Activated CD4-positive, alpha-beta T cell treated with anti-CD3 and anti-CD28 coated beads for 24 hours (primary cell): ENCODE measurements around the gene RAB33B.
"Not testable (repeated sequence)": the region's sequence is repeated elsewhere in the genome, so short reads cannot be mapped to it uniquely, and the experiment has no call there.

ENCODE experiments used
- DNase-seq, 2 donors: peaks; one replicate each; pipeline ENCODE4 v3.0.0-alpha.2; 2020; ENCODE audit warnings: low read depth in 2 of 2

The RAB33B gene

GRCh38 chr4:139454111-139455045 lies at the start of gene RAB33B:
Gene RAB33B (plus strand): TSS chr4:139454121. CDS start chr4:139454196, 75 bp downstream.
- DNase-seq: no peak

GRCh38 chr4:139410312-139410711 lies 43.6 kb upstream of the RAB33B start:
- no peak for DNase-seq

DNA sequence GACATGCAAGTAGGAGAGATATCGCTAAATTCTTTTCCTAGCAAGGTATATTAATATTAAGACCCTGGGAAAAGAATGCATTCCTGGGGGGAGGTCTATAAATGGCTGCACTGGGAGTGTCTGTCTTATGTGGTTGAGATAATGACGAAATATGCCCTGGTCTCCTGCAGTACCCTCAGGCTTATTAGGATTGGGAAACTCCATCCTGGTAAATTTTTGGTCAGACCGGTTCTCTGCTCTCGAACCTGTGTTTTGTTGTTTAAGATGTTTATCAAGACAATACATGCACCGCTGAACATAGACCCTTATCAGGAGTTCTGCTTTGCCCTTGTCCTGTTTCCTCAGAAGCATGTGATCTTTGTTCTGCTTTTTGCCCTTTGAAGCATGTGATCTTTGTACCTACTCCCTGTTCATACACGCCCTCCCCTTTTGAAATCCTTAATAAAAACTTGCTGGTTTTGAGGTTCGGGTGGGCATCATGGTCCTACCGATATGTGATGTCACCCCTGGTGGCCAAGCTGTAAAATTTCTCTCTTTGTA lies 39.2 kb upstream of the RAB33B start:
- DNase-seq: not testable (repeated sequence)

DNA sequence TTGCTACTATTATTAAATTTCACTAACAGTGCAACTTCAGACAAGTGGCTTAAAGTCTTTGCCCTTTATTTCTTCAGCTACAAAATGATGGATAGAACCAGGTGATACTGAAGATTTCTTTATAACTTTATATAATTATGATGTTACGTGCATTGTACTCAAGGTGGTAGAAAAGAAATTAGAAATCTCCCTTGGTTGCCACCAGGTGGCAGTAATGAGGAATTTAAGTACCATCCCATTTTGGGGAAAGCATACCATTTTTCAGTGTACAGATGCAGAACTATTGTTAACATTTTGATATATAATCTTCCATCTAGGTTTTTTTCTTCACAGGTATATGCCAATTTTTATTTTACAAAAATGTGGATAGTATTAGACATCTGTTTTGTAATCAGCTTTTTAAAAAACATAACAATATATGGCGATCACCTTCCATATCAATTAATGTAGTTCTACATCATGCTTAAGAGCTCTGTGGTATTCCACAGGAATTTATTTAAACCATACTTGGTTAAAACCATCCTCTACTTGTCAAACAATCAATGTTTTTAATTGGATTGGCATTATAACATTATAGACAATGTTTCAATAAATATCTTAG lies 37.7 kb upstream of the RAB33B start:
- DNase-seq: peak in 1 of 2 donors; percentile 21

DNA sequence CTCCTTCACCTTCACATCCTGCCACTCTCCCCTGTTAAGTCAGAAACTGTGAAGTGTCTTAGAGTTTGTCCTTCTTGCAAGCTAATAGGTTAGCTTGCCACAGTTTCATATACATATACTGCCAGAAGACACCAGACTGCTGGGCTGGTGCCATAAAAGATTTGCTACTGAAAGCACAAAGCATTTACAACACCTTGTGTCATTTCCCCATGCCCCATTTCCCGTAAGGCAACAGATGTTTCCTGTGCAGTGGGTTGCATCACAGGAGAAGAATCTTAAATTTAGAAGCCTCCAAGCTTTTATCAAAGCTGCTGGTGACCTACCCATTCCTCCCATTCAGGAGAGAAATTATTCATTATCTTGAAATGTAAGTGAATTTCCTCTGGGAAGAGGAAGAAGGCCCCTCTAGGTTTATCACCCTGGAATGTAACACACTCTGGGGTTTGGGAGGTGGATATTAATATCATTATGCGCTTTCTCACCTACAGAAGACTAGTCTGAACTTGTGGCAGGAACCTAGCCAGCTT lies 34.5 kb upstream of the RAB33B start:
- DNase-seq: no peak

DNA sequence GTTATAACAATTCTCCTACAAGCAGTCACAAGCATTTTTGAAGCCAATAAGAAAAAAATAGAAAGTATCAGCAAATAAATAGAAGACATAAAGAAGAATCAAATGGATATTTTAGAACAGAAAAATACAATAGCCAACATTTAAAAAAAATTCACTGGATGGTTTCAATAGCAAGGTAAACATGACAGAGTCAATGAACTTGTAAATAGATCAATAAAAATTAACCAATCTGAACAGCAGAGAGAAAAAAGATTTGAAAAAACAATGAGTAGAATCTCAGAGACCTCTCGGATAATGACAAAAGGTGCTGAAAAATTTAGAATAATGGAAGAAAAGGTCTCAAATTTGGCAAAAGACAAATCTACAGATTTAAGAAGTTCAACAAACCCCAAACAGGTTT lies 33.3 kb upstream of the RAB33B start:
- DNase-seq: no peak

- no peak for DNase-seq
Observed at GRCh38 chr4:139436122-139436521, 17.8 kb upstream of the RAB33B start.

DNA sequence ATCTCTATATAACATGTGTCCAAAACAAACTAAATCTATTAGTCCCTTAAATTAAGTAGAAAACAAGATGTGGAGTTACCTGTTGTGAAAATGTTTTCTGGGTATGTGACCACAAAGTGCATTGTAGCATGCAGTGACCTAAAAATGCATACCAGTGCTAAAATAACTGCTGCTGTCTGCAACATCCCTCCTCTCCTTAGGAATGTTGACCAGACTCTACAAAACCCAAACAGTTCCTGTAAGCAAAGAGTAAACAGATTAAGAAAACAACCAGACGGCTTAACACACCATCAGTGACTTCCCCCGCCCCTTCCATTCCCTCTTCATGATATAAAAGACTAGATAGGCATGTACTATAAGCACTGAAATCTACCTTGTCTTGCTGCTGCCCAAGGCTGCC lies 15.8 kb upstream of the RAB33B start:
- DNase-seq: no peak

GRCh38 chr4:139441029-139441428 lies 12.9 kb upstream of the RAB33B start:
- DNase-seq: no peak

GRCh38 chr4:139443661-139444060 lies 10.3 kb upstream of the RAB33B start:
- no peak for DNase-seq

- DNase-seq: not testable (repeated sequence)
Observed at GRCh38 chr4:139444881-139445280, 9.0 kb upstream of the RAB33B start.

DNA sequence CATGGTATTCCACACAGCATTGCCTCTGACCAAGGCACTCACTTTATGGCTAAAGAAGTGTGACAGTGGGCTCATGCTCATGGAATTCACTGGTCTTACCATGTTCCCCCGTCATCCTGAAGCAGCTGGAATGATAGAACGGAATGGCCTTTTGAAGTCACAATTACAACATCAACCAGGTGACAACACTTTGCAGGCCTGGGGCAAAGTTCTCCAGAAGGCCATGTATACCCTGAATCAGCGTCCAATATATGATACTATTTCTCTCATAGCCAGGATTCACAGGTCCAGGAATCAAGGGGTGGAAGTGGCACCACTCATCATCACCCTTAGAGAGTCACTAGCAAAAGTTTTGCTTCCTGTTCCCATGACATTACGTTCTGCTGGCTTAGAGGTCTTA lies 6.8 kb upstream of the RAB33B start:
- not testable (repeated sequence) for DNase-seq

- DNase-seq: no peak
Observed at GRCh38 chr4:139450586-139450985, 3.3 kb upstream of the RAB33B start.

- DNase-seq: no peak
Observed at GRCh38 chr4:139451997-139452396, 1.9 kb upstream of the RAB33B start.

- DNase-seq: peak in 1 of 2 donors; percentile 33
Observed at GRCh38 chr4:139453041-139453370, 915 bp upstream of the RAB33B start.

- DNase-seq: peak; percentile 91 to 92
Observed at GRCh38 chr4:139453371-139454110, 380 bp upstream of the RAB33B start.

GRCh38 chr4:139455126-139455538 lies 1.2 kb downstream of the RAB33B start:
- no peak for DNase-seq

DNA sequence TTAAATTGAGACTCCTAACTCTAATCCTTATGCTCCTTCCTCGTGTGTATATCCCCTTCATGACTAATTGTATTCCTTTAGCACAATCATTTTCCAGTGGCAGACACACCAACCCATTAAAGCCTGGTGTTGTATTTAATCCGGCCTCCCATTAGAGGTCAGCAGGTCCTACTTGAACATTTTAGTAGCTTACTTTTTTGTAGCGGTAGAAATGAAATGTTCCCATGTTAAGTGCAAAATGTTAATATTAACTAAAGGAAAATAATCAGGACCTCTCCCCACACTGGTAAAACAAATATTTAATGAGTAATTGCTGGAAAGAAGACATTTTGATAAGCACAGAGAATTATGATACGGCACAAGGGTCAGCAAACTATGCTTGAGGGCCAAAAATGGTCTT lies 3.4 kb downstream of the RAB33B start:
- DNase-seq: no peak

DNA sequence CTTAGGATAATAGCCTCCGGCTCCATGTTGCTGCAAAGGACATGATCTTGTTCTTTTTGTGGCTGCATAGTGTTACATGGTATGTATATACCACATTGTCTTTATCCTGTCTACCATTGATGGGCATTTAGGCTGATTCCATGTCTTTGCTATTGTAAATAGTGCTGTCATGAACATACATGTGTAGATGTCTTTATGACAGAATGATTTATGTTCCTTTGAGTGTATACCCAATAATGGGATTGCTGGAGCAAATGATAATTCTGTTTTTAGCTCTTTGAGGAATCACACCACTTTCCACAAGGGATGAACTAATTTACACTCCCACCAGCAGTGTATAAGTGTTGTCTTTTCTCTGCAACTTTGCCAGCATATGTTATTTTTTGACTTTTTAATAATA lies 4.6 kb downstream of the RAB33B start:
- DNase-seq: no peak

DNA sequence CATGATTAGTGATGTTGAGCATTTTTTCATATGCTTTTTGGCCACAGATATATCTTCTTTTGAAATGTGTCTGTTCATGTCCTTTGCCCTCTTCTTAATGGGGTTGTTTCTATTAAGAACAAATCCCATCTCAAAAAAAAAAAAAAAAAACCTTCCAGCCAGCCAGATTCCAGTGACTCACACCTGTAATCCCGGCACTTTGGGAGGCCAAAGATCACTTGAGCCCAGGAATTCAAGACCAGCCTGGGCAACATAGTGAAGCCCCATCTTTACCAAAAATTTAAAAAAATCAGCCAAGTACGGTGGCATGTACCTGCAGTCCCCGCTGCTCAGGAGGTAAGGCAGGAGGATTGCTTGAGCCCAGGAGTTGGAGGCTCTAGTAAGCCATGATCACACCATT lies 5.1 kb downstream of the RAB33B start:
- DNase-seq: no peak

GRCh38 chr4:139460565-139460964 lies 6.6 kb downstream of the RAB33B start:
- no peak for DNase-seq

DNA sequence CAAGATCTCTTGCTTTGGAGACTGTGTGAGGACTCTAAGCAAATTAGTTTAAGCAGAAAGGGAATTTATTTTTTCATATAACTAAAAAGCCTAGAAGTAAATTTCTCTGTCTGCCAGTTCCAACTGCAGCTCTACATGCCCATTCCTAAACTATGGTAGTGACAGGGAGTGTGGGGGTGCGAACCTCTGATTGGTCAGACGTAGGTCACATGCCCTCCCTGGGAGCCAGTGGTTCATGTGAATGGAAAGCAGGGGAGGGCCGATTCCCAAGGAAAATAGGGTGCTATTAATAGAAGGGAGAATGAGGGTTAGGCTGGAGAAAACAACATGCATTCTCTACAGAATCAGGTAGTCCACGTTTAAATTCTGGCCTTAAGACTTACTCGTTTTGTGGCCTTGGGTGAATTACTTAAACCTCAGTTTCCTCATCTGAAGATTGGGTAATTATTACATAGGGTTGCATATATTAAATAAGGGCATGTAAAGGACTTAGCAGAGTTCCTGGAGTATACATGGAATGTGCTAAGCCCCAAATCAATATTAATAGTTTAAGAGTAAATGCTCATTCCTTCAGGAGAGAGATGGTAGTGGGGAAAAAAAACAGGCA lies 7.2 kb downstream of the RAB33B start:
- DNase-seq: no peak
